DMS153 (cell line): Measurements from ENCODE around the gene AGTPBP1.
"Not testable (repeated sequence)": the region's sequence is repeated elsewhere in the genome, so short reads cannot be mapped to it uniquely, and the experiment has no call there.

ENCODE experiments used
- DNase-seq: peaks from one replicate; lab custom pipeline; 2025; lab: John Stamatoyannopoulos, UW

AGTPBP1 gene, protein sequence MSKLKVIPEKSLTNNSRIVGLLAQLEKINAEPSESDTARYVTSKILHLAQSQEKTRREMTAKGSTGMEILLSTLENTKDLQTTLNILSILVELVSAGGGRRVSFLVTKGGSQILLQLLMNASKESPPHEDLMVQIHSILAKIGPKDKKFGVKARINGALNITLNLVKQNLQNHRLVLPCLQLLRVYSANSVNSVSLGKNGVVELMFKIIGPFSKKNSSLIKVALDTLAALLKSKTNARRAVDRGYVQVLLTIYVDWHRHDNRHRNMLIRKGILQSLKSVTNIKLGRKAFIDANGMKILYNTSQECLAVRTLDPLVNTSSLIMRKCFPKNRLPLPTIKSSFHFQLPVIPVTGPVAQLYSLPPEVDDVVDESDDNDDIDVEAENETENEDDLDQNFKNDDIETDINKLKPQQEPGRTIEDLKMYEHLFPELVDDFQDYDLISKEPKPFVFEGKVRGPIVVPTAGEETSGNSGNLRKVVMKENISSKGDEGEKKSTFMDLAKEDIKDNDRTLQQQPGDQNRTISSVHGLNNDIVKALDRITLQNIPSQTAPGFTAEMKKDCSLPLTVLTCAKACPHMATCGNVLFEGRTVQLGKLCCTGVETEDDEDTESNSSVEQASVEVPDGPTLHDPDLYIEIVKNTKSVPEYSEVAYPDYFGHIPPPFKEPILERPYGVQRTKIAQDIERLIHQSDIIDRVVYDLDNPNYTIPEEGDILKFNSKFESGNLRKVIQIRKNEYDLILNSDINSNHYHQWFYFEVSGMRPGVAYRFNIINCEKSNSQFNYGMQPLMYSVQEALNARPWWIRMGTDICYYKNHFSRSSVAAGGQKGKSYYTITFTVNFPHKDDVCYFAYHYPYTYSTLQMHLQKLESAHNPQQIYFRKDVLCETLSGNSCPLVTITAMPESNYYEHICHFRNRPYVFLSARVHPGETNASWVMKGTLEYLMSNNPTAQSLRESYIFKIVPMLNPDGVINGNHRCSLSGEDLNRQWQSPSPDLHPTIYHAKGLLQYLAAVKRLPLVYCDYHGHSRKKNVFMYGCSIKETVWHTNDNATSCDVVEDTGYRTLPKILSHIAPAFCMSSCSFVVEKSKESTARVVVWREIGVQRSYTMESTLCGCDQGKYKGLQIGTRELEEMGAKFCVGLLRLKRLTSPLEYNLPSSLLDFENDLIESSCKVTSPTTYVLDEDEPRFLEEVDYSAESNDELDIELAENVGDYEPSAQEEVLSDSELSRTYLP

DNA sequence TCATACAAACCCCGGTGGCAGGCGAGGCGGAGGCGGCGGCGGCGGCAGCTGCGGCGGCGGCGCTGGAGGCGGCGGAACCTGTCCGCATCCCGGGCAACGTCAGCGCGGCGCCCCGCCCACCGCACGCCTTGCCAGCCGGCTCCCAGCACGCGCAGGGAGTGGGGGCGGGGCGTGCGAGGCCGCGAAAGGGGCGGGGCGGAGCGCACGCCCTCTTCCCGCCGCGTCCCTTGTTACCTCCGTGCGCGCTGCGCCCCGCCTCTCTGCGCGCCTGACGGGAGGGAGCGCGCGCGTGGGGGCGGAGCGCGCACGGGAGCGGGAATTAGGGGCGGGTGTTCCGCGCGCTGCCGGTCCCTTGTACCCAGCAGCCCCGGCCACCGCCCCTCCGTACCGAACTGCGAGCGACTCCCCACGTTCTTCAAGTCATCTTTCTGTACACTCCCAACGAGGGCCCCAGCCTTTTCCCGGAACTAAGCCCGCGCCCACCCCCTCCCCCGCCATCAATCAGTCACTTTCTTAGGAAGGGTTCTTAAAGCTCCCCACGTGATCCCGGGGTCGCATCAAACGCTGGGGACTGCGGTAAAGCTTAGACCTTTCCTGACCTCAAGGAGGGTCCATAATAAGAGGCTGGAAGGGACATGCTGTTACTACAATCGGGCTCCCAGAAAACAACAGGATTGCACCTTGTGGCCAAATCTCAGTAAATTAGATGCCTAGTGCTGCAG is at the start of gene AGTPBP1:
TSS of gene AGTPBP1 (minus strand) at position 80 of the 722 bp plus-strand sequence. CDS start 29,421 bp downstream, outside the sequence.
- DNase-seq, result peak; percentile 92

DNA sequence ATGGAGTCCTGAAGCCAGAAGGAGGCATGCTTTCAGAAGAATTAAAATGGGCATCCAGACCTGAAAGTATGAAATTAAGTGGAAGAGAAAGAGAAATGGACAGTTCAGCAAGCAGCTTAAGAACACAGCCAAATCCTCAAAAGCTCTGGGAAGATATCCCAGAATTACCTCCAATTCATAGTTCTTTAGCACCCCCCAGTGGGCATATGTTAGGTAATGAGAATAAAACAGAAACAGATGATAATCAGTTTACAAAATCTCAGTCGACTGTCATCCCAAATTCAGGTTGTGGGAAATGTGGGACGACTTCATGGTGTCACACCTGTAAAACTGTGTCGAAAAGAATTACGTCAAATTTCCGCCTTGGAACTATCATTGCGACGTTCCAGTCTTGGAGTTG is 44.4 kb upstream of the AGTPBP1 start:
- DNase-seq, result not testable (repeated sequence)

DNA sequence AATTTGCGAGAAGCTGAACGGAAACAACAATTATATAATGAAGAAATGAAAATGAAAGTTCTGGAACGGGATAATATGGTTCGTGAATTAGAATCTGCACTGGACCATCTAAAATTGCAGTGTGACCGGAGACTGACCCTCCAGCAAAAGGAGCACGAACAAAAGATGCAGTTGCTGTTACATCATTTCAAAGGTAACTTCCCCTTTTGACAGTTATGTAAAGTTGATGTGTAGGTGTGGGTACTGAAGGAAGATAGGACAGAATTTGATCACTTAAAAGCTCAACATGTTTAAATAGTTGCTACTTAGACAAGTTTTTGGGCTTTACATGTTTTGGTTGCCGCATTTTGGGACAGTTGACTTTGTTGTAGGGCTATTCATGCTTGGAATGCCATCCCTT is 32.1 kb upstream of the AGTPBP1 start:
- DNase-seq, result not testable (repeated sequence)

DNA sequence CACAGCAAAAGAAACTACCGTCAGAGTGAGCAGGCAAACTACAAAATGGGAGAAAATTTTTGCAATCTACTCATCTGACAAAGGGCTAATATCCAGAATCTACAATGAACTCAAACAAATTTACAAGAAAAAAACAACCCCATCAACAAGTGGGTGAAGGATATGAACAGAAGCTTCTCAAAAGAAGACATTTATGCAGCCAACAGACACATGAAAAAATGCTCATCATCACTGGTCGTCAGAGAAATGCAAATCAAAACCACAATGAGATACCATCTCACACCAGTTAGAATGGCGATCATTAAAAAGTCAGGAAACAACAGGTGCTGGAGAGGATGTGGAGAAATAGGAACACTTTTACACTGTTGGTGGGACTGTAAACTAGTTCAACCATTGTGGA is 20.0 kb upstream of the AGTPBP1 start:
- DNase-seq, result not testable (repeated sequence)

DNA sequence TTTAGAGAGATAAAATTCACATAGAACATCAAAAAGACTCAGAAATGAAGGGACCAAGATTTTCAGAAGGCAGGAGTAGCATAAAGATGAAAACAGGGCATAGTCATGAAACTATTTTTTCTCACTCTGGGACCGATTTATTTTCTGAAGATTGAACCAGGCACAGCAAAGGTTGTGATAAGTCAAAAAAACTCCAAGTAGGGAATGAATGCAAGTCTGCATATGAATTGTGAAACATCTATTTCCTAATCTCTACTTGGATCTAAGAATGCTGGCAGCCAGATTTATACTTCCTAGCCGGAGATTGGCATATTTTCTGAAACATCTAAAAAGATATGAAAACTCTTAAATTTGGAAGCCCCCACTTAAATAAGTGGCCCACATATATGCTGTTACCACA is 16.0 kb upstream of the AGTPBP1 start:
- not testable (repeated sequence) for DNase-seq

DNA sequence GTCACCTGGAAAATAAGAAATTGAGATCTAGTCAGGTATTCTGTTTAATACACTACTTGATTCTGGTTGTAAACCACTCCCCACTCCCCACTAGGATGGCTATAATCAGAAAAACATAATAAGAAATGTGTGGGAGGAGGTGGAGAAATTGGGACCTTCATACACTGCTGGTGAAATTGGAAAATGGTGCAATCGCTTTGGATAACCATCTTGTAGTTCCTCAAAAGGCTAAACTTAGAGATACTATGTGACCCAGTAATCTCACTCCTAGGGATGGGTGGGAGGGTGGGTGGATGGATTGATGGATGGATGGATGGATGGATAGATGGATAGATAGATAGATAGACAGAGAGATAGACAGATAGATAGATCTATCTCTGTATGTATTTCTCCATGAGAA is 14.5 kb upstream of the AGTPBP1 start:
- not testable (repeated sequence) for DNase-seq

DNA sequence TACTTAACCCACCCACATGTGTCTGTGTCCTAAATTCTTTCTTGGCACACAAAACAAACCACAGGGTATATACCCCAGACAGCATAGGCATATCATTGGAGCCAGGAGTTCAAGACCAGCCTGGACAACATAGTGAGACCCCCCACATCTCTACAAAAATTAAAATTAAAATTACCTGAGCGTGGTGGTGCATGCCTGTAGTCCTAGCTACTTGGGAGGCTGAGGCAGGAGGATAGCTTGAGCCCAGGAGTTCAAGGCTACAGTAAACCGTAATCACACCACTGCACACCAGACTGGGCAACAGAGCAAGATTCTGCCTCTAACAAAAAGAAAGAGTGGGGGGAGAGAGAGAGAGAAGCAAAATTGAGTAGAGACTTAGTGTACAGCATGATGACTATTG is 4.6 kb upstream of the AGTPBP1 start:
- no peak for DNase-seq

DNA sequence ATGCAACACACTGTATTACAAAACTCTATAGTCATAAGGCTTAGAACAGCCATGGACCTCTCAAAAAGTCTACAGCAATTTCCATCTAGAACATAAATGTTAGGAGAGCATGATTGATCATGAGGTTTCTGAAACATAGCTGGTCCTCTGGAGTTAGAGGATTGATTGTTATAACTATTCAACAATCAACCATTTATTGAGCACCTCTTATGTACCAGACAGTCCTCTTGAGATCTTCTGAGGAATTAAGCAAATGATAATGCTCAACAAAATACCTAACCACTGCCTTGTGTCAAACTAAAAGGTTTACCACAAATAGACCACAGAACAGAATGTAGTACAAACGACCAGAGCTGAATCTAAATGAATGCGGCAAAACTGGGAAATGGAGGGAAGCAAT is 3.4 kb upstream of the AGTPBP1 start:
- DNase-seq, result no peak

DNA sequence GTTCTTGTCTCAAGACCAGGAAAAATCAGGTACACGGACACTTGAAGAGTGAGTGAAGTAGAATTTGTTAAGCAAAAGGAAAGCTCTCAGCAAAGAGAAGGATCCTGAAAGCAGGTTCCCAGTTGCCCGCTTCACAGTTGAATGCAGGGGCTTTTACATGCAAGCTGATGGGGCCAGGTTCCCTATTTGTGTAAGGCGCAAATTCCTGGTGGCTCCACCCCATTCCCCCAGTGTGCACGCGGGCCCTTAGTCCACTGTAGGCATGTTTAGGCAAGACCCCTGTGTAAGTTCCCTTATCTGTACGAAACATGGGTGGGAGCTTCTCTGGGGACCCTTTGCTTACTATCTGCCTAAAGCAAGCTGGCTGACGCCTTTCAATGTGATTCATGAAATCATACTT is 2.7 kb upstream of the AGTPBP1 start:
- no peak for DNase-seq

DNA sequence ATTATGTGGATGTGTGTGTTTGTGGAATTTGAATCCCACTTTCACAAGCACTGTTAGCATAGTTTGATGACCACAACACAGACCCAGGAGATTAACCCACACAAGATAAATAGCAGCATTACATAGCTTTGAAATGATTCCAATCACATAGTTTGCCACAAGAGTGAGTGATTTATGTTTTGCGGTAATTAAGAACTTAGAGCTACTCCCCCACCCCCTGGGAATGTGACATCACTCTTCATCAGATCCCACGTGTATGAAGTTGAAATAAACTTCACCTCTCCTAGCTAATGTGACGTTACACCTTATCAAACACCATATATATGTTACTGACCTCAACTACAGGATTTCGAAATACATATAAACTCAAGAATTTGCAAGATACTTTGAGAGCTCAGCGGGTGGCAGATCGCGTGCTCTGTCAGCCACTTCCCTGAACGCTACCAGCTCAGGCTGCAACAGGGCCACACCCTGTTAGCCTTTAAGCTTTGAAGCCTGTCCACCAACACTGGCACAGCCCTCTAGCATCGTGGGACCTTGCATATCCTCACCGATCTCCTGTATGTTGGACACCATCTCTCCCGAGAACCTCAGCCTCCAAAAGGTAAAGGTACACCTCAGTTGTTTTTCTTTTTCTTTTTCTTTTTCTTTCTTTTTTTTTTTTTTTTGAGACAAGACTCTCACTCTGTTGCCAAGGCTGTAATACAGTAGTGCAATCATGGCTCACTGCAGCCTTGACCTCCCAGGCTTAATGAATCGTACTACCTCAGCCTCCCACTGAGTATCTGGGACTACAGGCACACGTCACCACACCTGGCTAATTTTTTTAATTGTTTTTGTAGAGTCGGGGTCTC is 1.7 kb upstream of the AGTPBP1 start:
- DNase-seq, result peak; percentile 13

DNA sequence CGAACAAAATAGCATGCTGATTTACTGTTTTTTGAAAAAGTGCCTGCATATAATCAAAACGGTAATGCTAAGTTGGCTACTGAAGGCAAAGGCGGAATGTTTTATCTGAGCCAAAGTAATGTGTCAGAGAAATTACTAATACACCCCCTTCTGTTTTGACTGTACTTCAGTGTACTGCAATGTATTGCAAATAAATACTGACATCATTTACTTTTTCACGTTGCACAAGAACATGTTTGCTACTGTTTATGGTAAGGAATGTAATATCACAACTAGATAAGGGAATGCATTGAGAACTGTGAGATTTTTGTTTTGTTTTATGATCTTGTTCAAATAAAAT is 813 bp upstream of the AGTPBP1 start:
- no peak for DNase-seq

DNA sequence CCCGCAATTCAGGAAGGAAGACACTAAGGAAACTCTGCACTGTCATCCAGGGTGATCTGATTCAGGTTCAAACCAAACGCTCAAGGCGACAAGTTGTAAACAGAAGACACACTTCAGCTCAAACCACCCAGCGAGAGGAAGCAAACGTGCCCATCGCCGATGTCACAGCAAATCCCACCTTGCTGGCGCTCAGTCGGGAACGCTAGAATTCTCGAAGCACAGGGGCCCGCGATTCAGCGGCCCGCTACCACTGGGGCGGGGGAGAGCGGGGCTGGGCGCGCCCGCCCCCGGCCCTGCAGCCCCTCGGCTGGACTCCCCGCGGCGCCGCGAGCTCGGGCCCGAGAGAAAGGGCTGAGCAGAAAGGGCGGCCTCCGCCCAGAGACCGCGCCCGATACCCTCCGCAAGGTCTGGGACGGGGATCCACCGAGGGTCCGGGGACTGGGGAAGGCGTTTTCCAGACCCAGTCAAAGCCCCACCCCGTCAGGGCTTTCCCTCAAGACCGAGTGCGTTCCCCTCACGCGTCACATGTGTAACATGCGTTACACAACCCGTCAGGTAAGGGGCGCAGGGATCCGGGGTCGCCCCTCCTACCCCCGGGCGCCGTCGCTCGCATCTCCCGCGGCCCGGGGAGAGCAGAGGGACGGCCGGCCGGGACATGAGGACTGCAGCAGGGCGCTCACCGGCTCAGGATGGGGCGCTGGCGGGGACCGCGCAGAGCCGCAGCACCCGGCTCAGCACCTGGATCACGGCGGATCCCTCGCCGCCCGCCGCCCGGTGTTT is 469 bp downstream of the AGTPBP1 start:
- DNase-seq, result peak; percentile 41

DNA sequence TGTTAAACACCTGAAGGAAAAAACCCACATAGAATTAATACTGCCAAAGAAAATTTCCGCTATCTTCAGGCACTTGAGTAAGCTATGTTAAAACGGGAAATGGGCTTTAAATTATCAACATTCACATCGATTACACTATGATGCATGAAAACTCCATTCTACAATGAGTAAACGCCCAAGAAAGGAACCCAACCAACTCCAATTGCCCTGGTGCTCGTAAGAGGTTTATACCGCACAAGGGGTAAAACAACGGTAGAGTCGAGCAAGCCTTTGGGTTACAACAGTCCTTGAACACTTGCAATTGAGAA is 1.0 kb downstream of the AGTPBP1 start:
- peak; percentile 14 for DNase-seq

DNA sequence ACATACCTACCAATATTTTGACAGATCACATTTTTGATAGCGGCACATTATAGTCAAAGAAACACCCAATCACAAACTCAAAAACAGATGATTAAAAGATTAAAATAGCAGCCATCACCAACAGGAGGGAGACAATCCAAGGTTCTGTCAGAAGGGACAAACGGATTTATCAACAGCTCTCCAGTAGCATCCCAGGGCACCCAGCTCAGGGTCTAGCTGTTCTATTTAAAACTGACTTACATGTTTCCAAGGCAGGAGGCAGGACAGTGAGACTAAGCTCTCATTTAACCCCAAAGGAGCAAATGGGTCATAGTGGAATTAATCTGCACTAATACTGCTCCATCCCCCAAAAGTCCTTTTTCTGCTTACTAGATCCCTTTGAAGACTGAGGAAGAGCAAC is 3.2 kb downstream of the AGTPBP1 start:
- DNase-seq, result no peak

DNA sequence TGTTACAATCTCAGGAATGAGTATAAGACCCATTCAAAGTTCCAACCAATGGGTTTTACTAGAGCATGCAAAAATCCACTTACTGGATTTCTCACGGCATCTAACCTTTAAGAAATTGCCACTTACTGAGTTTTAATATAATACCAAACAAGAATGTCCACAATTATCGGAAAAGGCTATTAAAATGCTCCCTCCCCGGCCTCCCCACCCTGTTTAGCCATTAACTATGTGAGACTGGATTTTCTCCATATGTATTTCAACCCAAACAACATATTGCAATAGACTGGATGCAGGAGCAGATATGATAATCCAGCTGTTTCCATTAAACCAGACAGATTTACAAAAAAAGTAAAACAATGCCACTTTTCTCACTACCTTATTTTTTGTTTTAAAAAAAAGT is 4.1 kb downstream of the AGTPBP1 start:
- no peak for DNase-seq

DNA sequence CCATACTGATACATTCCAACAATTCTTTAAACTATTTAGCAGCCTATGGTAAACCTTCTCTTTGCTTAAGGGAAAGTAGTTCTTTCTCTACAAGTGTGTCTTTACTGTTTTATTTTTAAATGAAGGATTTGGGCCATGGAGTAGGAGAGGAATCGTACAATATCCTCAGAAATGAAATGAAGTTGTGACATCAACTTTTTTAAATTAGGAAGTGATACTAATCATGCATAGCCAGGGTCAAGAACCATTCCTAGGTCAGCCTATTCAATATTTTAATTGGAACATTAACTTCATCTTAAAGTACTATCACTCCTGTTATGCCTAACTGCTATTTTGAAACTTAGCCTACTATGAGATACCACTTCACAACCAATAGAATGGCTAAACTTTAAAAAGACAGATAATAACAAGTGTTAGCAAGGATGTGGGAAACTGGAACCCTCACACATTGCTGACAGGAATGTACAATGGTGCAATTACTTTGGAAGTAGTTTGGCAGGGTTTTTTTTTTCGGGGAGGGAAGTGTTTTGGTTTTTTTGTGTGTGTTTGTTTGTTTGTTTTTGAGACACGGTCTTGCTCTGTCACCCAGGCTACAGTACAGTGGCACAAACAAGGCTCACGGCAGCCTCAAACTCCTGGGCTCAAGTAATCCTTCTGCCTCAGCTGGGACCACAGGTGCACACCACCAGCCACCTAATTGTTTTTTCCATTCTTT is 10.7 kb downstream of the AGTPBP1 start:
- no peak for DNase-seq

DNA sequence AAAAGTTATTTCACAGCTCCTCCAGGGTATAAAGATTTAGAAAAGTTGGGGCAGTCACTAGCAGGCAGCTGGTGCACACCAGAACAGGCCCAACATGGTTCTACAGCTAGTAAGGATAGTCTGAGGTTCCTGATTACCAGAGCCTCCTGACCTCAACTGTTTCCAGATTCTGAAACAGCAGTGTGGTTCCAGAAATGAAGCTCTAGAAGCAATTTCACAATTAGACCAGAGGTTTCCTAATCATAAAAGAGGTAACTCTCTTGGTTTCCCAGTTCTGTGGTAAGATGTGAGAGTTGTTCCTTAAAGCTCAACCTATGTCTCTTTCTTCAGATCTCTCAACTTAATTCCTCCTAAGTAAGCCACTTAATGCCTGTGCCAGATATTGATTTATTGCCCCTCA is 11.9 kb downstream of the AGTPBP1 start:
- no peak for DNase-seq

DNA sequence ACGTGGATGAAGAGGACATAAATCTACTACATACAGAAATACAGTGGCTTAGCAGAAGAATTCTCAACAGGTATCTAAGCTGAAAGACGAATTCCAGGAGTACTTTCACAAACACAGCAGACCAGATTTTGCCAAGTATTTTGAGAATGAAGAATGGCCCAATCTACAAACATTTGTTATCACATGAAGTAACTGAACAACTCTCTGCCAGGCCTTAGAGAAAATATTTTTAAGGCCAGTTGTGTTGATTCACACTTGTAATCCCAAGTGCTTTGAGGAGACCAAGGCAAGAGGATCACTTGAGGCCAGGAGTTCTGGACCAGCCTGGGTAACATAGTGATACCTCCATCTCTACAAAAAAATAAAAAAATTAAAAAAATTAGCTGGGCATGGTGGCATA is 14.3 kb downstream of the AGTPBP1 start:
- no peak for DNase-seq

DNA sequence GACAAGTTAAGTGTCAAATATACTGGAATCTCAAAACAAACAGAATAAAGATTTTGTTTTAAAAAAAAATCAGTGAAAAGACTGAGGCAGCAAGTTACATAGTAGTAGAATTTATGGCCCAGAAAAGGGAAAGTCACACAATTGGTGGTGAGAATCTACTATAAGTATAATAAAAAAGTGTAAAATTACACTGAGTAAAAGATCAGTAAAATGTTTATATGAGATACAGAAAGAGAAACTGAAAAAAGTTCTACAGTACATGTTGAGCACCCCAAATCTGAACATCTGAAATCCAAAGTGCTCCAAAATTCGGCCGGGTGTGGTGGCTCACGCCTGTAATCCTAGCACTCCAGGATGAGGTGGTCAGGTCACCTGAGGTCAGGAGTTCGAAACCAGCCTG is 15.0 kb downstream of the AGTPBP1 start:
- DNase-seq, result no peak

DNA sequence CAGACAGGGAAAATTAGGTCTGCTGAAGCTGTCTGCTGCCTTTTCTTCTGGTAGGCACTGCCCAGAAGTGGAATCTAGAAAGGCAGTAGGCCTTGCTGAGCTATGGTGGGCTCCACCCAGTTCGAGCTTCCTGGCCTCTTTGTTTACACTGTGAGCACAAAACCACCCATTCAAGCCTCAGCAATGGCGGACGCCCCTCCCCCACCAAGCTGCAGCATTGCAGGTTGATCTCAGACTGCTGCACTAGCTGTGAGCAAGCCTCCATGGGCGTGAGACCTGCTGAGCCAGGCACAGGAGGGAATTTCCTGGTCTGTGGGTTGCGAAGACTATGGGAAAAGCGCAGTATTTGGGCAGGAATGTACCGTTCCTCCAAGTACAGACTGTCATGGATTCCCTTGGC is 18.5 kb downstream of the AGTPBP1 start:
- peak; percentile 51 for DNase-seq
